HK-2 (cell line): ENCODE results near the gene AHSG.
A peak's percentile ranks its signal among the peaks of the same experiment; 100 is the strongest.

Experiments used
- DNase-seq: peaks from one replicate; pipeline ENCODE4 v3.0.0-alpha.2; 2018; ENCODE audit not compliant: unreplicated experiment

Gene AHSG

GRCh38 chr3:186593862-186594261 is 19.0 kb upstream of the AHSG start:
- no peak for DNase-seq

GRCh38 chr3:186594591-186595113 is 18.2 kb upstream of the AHSG start:
- no peak for DNase-seq

- DNase-seq, result peak; percentile 57
These were observed 16.1 kb upstream of the AHSG start for GRCh38 chr3:186596568-186597287.

- DNase-seq, result peak; percentile 76
These were observed 14.6 kb upstream of the AHSG start for GRCh38 chr3:186598108-186598784.

- no peak for DNase-seq
These were observed 14.1 kb upstream of the AHSG start for GRCh38 chr3:186598794-186599141.

GRCh38 chr3:186599142-186599784 is 13.6 kb upstream of the AHSG start:
- no peak for DNase-seq

- DNase-seq, result no peak
These were observed 13.1 kb upstream of the AHSG start for GRCh38 chr3:186599785-186600166.

GRCh38 chr3:186600896-186601295 is 12.0 kb upstream of the AHSG start:
- DNase-seq, result no peak

GRCh38 chr3:186603159-186603558 is 9.7 kb upstream of the AHSG start:
- no peak for DNase-seq

- no peak for DNase-seq
These were observed 7.8 kb upstream of the AHSG start for GRCh38 chr3:186605078-186605477.

- no peak for DNase-seq
These were observed 7.0 kb upstream of the AHSG start for GRCh38 chr3:186605561-186606545.

GRCh38 chr3:186608624-186609215 is 4.1 kb upstream of the AHSG start:
- no peak for DNase-seq

- DNase-seq, result peak; percentile 35
These were observed 3.5 kb upstream of the AHSG start for GRCh38 chr3:186609247-186609868.

- no peak for DNase-seq
These were observed 795 bp upstream of the AHSG start for GRCh38 chr3:186612065-186612464.

GRCh38 chr3:186613637-186614265 is 891 bp downstream of the AHSG start:
- DNase-seq, result no peak

- DNase-seq, result no peak
These were observed 1.4 kb downstream of the AHSG start for GRCh38 chr3:186614266-186614596.

GRCh38 chr3:186614597-186615483 is 2.0 kb downstream of the AHSG start:
- peak; percentile 84 for DNase-seq

- DNase-seq, result no peak
These were observed 3.4 kb downstream of the AHSG start for GRCh38 chr3:186616299-186616617.
